Adipocyte (in vitro differentiated cells): ENCODE measurements around the gene PHF21B.

Experiments
- DNase-seq: peaks from one replicate; pipeline ENCODE4 v3.0.0-alpha.2; 2015; ENCODE audit warnings: low read depth
- H3K27me3 ChIP-seq: replicated peaks from 2 replicates; pipeline ENCODE4 v1.7.0; 2013; ENCODE audit warnings: mild to moderate bottlenecking, low read length, moderate library complexity; ENCODE audit not compliant: control insufficient read depth, insufficient read depth
- H3K36me3 ChIP-seq: 2 replicates; pipeline ENCODE4 v1.7.0; 2013; ENCODE audit warnings: low read length, mild to moderate bottlenecking, moderate library complexity; ENCODE audit not compliant: control insufficient read depth, insufficient read depth, severe bottlenecking
- H3K4me1 ChIP-seq: 2 replicates; pipeline ENCODE4 v1.7.0; 2013; ENCODE audit warnings: mild to moderate bottlenecking, low read length, moderate library complexity; ENCODE audit not compliant: control insufficient read depth, insufficient read depth
- H3K4me3 ChIP-seq: 2 replicates; pipeline ENCODE4 v1.7.0; 2013; ENCODE audit warnings: mild to moderate bottlenecking, low read length, moderate library complexity
- H3K9ac ChIP-seq: 2 replicates; pipeline ENCODE4 v1.7.0; 2013; ENCODE audit warnings: mild to moderate bottlenecking, low read length, moderate library complexity
- H3K9me3 ChIP-seq: 2 replicates; pipeline ENCODE4 v1.7.0; 2013; ENCODE audit warnings: mild to moderate bottlenecking, low read length, moderate library complexity; ENCODE audit not compliant: control insufficient read depth

PHF21B gene

DNA sequence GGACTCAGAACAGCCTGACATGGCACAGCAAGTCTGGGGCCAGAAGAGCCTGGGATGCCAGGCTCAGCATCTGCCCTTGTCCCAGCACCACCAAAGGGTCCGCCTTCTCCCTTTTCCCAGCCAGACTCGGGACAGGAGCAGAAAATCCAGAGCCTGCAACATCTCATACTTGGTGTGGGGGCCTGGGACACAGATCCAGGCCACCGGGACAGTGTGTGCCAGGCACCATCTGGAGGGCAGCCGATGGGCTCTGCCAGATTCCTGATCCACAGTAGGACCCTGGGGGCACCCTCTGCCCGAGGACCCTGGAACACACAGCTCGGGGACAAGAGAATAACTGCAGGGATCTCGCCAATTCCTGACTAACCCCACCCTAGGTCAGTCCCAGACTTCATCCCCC is 67.7 kb downstream of the PHF21B start:
- H3K4me3 ChIP-seq, result no peak overlapping the region
- H3K36me3 ChIP-seq, result no peaks in the 10 kb centered on the region
- H3K4me1 ChIP-seq, result no peaks in the 10 kb centered on the region
- DNase-seq, result no peak
- H3K9me3 ChIP-seq, result no peaks in the 10 kb centered on the region
- H3K9ac ChIP-seq, result no peak overlapping the region
- peaks cover 68% of the 10 kb centered on the region for H3K27me3 ChIP-seq

DNA sequence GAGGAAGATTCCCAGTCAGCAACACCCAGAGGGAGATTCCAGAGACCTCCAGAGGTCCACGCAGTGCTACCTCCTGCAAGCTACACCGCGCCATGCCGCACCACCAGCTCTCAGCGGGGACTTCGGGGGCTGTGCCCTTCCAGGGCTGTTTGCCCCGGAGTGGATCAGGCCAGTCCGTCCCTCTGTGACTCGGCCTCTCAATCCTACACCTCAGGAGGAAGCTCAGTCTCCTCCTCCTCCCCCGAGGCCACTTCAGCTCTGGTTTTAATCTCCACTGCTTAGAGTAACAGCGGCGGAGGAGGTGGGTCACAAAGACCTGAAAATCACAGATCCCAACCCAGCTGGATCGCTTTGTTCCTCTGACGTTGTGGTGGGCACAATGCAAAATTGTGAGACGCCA is 68.6 kb downstream of the PHF21B start:
- no peaks in the 10 kb centered on the region for H3K36me3 ChIP-seq
- no peak for DNase-seq
- no peak overlapping the region for H3K9ac ChIP-seq
- H3K4me1 ChIP-seq, result no peaks in the 10 kb centered on the region
- no peak overlapping the region for H3K4me3 ChIP-seq
- H3K9me3 ChIP-seq, result no peaks in the 10 kb centered on the region
- H3K27me3 ChIP-seq, result peaks cover 63% of the 10 kb centered on the region

DNA sequence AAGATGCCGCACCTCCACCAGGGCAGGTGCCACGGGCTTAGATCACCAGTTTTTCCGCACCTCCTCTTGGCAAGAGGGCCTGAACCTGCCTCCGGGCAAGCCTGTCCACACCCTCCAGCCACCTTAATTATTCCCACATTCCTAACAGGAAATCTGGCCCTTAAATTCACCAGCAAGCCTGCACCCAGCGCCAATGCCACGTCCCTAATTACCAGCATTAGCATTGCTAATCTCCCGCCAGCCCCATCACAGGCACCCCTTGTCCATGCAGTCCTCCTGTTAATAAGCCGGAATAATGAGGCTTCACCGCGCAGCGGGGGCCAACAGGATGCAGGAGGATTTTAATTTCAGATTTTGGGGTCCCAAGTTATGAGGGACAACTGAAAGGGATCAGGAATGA is 69.7 kb downstream of the PHF21B start:
- no peaks in the 10 kb centered on the region for H3K4me1 ChIP-seq
- no peak overlapping the region for H3K4me3 ChIP-seq
- DNase-seq, result no peak
- H3K9ac ChIP-seq, result no peak overlapping the region
- H3K36me3 ChIP-seq, result no peaks in the 10 kb centered on the region
- H3K9me3 ChIP-seq, result no peaks in the 10 kb centered on the region
- peaks cover 64% of the 10 kb centered on the region for H3K27me3 ChIP-seq

DNA sequence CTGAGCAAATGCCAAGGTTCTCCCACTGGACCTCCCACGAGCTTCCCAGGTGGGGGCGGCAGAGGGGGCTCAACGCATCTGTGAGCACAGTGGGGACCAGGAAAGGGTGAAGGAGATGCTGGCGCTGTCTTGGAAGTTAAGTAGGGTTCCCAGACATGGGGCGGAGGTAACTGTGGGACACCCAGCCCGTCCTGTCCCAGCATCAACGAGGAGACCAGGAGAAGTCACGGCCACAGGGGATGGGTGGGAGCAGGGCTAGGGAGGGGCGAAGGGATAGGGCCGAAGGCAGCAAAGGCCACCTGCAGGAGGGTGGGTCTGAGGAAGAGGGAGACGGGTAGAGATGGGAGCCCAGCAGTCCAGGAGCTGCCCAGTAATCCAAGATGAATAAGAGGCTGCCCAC is 70.4 kb downstream of the PHF21B start:
- Histone ChIP-seq H3K4me1 (no peaks in the 10 kb centered on the region), H3K9ac (no peak overlapping the region), H3K27me3 (peaks cover 66% of the 10 kb centered on the region), H3K36me3 (no peaks in the 10 kb centered on the region), H3K9me3 (no peaks in the 10 kb centered on the region), H3K4me3 (no peak overlapping the region)
- no peak for DNase-seq

DNA sequence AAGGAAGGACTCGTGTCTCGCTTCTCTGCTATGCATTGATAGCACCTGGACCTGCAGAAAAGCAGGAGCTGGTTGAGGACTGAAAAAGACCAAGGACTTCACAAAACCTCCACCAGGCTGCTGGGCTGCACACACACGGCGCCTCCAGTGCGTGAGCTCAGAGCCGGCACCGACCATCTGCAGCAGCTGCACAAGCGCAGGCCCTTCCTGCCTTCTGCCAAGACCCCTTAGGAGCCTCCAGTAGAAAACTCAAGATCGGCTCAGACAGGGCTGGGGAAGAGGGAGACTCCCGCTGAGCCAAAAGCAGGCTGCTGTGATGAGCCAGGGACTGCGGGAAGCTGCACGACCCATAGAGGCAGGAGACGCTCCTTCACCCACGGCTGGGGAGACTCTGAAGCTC is 70.9 kb downstream of the PHF21B start:
- Histone ChIP-seq H3K27me3 (peaks cover 66% of the 10 kb centered on the region), H3K4me1 (no peaks in the 10 kb centered on the region), H3K4me3 (no peak overlapping the region), H3K9me3 (no peaks in the 10 kb centered on the region), H3K36me3 (no peaks in the 10 kb centered on the region), H3K9ac (no peak overlapping the region)
- no peak for DNase-seq

DNA sequence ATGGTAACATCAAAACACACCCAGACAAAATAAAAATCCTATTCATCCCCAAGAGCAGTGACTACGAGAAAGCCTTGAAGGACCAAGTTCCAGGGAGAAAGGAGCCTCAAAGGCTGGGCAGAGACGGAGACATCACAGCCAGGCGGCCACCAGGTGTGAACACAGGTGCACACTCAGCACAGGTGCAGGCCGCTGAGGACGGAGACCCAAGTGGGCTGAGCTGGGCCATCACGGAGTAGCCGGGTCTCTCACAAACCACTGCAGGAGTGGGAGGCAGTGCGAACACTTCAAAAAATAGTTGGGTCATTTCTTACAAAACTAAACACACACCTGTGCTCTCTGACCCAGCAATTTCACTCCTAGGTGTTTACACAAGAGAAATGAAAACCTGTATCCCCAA is 72.6 kb downstream of the PHF21B start:
- no peak overlapping the region for H3K9ac ChIP-seq
- H3K4me3 ChIP-seq, result no peak overlapping the region
- no peaks in the 10 kb centered on the region for H3K4me1 ChIP-seq
- DNase-seq, result no peak
- H3K9me3 ChIP-seq, result no peaks in the 10 kb centered on the region
- H3K36me3 ChIP-seq, result no peaks in the 10 kb centered on the region
- peaks cover 66% of the 10 kb centered on the region for H3K27me3 ChIP-seq

DNA sequence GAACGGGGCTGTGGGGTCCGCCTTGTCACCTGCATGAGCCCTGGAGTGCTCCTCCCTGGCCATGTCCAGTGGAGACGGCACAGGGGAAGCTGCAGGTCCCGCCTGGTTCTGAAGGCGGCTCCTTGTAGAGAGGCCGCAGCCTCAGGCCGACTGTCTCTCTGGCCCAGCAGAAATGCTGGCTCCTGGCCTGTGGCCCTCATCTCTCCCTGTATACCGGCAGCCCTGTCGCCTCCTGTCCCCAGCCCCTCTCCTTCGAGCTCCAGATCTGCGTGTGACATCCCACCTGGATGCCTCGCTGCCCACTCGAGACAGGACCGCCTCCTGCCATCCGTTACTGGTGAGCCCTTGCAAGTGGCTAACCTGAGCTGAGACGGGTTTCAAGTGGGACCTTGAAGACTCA is 73.6 kb downstream of the PHF21B start:
- Histone ChIP-seq H3K36me3 (no peaks in the 10 kb centered on the region), H3K27me3 (peaks cover 68% of the 10 kb centered on the region), H3K4me3 (no peak overlapping the region), H3K9me3 (no peaks in the 10 kb centered on the region), H3K4me1 (peaks cover 4% of the 10 kb centered on the region), H3K9ac (no peak overlapping the region)
- no peak for DNase-seq

DNA sequence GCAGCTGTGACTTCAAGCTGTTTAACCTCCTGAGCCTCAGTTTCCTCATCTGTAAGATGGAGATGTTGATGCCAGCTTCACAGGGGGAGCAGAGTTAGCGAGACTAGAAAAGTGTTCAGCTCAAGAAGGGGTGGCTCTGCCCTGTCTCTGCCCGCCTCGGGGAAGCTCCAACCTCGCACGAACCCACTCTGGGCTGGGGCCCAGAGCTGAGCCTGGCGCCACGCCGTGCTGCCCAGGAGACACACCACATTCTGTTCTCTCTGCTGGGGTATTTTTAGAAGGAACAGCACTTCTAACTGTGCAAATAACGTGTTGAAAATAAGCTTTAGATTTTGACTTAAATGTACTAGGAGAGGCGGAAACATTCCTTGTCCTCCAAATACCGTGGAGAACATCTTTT is 74.1 kb downstream of the PHF21B start:
- H3K4me3 ChIP-seq, result no peak overlapping the region
- H3K4me1 ChIP-seq, result peaks cover 9% of the 10 kb centered on the region
- no peaks in the 10 kb centered on the region for H3K9me3 ChIP-seq
- no peaks in the 10 kb centered on the region for H3K36me3 ChIP-seq
- peaks cover 64% of the 10 kb centered on the region for H3K27me3 ChIP-seq
- no peak overlapping the region for H3K9ac ChIP-seq
- DNase-seq, result no peak

DNA sequence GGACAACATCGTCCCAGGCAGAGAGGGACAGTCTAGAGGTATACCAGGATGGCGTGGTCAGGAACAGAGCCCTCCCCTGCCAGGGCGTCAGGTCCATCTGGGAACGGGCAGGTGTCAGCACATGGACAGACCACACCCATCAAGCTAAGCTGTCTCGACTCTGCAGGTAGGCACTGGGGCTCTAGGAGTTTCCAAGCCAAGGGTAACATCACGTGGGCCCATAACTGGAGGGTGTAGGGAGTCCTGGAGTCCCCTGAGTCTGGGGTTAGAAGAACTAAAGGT is 75.4 kb downstream of the PHF21B start:
- Histone ChIP-seq H3K9me3 (no peaks in the 10 kb centered on the region), H3K4me3 (no peak overlapping the region), H3K4me1 (peaks cover 10% of the 10 kb centered on the region), H3K27me3 (peaks cover 53% of the 10 kb centered on the region), H3K36me3 (no peaks in the 10 kb centered on the region), H3K9ac (no peak overlapping the region)
- DNase-seq, result no peak

DNA sequence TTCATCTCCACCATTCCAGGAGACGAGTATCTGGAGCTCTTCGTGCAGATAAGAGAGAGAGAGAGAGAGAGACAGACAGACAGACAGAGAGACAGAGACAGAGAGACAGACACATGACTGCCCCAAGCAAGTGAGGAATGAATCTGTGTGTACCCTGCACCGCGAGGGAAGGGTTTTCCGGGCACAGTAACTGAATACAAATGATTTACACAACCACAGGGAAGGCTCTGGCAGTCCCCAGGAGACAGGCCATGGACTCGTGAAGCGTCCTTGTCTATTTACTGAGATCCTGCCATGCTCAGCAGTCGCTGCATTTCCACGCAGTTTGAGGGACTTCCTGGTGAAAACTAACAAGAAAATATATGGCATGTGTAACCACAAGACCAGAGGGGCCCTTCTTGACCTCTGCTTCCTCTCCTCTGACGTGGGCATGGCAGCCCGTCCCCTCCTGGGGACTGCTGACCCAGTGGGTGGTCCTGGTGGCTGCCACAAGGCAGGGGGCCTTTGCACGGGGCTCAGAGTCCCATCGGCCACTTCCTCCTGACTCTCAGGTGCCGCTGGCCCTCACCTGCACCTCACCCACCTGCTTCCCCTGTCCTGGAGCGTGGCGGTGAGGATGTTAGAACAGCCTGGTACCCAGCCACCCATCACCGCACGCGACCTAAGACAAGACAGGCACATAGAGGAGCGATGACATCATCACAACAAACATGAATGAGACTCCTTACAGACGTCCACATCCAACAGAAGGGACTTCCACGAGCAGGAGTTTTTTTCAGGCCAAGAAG is 75.9 kb downstream of the PHF21B start:
- Histone ChIP-seq H3K36me3 (no peaks in the 10 kb centered on the region), H3K4me1 (peaks cover 10% of the 10 kb centered on the region), H3K27me3 (peaks cover 58% of the 10 kb centered on the region), H3K4me3 (no peak overlapping the region), H3K9ac (no peak overlapping the region), H3K9me3 (no peaks in the 10 kb centered on the region)
- DNase-seq, result no peak

DNA sequence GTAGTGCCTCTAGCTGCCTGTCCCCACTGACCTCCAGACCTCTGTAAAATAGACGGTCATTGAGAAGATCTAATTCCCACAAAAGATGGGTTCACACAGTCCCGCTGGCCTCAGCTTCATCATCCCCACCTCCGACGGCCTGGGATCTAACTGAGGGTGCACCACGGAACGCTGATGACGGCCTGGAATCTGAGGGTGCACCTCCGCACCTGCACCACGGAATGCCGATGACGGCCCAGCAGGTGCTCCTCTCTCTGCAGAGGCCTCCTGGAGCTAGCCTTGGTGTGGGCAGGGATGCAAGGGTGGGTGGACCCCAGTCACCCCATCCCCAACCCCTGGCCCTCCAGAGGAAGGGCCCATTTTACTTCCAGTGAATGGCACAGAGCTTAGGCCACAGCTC is 77.3 kb downstream of the PHF21B start:
- Histone ChIP-seq H3K27me3 (peaks cover 58% of the 10 kb centered on the region), H3K9me3 (no peaks in the 10 kb centered on the region), H3K4me1 (peaks cover 10% of the 10 kb centered on the region), H3K9ac (no peak overlapping the region), H3K36me3 (no peaks in the 10 kb centered on the region), H3K4me3 (no peak overlapping the region)
- no peak for DNase-seq

DNA sequence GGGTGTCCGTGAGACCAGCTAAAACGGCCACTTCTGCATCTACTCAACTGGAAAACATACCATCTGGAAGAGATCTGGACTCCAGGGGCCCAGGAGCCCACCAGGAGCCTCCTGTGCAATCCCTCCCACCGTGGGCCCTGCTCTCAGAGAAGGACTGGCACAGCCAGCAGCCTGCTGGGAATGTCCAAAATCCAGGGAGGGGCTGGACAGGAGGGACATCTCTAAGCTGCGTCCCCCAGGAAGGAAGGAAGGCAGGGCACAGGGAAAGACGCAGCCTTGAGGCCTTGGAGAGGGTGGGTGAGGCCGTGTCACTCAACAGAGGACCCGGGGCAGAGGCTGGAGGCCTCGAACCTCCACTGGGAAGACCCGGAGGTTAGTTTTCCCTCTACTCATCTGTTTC is 78.0 kb downstream of the PHF21B start:
- Histone ChIP-seq H3K4me3 (no peak overlapping the region), H3K27me3 (peaks cover 57% of the 10 kb centered on the region), H3K9ac (no peak overlapping the region), H3K9me3 (no peaks in the 10 kb centered on the region), H3K36me3 (no peaks in the 10 kb centered on the region), H3K4me1 (peaks cover 10% of the 10 kb centered on the region)
- no peak for DNase-seq
